D721Med (cell line): ENCODE results near the gene EMC10.

Experiments
- DNase-seq: peaks from one replicate; pipeline ENCODE4 v3.0.0; 2011; ENCODE audit warnings: low spot score; ENCODE audit not compliant: insufficient read length
- FAIRE-seq: peaks from 2 replicates; lab custom pipeline; 2011; peaks lifted over from hg19 to GRCh38; lab: Jason Lieb, UNC
- TF ChIP-seq, protein P1 (sequence below): IDR thresholded peaks from 2 replicates; pipeline ENCODE4 v1.5.1; 2012; ENCODE audit warnings: mild to moderate bottlenecking, control low read depth; ENCODE audit not compliant: insufficient read depth; ENCODE audit errors: missing control alignments

Gene EMC10

DNA sequence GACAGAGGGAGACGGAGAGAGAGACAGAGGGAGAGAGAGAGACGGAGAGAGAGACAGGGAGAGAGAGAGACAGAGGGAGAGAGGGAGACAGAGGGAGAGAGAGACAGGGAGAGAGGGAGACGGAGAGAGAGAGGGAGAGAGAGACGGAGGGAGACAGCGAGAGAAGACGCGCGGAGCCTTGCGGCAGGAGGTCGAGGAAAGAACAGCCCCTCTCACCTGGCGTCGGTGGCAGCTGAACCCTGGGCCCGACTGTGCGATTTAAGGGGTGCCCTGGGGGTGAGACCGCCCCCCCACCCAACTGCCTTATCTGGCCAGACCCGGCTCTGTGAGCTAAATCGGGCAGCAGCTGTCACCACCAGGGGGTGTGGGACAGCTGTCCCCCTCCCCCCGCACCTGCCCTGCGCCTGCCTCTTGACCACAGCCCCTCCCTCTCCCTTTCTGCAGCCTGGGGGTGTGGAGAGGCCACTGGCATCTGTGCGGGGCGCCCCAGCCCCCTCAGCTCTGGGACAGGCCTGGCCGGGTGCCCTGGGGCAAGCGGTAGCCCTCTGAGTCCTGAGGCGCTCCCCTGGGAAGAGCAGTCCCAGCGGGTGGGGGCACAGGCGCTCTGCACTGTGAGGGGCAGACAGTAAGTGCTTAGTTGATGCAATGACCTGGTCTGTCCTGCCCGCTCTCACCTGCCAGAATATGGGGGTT is 23.9 kb downstream of the EMC10 start:
- FAIRE-seq (no peak), DNase-seq (no peak)
- TF ChIP-seq, protein P1, sequence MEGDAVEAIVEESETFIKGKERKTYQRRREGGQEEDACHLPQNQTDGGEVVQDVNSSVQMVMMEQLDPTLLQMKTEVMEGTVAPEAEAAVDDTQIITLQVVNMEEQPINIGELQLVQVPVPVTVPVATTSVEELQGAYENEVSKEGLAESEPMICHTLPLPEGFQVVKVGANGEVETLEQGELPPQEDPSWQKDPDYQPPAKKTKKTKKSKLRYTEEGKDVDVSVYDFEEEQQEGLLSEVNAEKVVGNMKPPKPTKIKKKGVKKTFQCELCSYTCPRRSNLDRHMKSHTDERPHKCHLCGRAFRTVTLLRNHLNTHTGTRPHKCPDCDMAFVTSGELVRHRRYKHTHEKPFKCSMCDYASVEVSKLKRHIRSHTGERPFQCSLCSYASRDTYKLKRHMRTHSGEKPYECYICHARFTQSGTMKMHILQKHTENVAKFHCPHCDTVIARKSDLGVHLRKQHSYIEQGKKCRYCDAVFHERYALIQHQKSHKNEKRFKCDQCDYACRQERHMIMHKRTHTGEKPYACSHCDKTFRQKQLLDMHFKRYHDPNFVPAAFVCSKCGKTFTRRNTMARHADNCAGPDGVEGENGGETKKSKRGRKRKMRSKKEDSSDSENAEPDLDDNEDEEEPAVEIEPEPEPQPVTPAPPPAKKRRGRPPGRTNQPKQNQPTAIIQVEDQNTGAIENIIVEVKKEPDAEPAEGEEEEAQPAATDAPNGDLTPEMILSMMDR, result no peak

DNA sequence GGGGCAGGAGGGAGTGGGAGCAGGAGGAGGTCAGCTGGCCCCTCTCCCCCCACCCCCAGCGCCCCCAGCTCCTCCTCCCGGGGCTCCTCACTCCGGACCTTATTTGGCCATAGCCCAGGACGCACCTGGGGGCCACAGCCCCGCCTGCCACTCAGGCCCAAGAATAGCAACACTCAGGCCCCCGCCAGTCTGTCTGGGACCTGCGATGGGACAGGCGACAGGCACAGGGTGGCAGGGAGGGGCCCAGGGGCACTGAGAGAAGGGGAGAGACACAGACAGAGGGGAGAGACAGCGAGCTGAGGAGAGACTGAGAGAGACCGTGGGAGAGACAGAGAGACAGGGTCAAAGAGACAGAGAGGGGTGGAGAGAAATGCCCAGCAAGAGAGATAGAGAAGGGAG is 24.4 kb downstream of the EMC10 start:
- FAIRE-seq (no peak), DNase-seq (no peak)
- TF ChIP-seq, protein P1, result no peak

DNA sequence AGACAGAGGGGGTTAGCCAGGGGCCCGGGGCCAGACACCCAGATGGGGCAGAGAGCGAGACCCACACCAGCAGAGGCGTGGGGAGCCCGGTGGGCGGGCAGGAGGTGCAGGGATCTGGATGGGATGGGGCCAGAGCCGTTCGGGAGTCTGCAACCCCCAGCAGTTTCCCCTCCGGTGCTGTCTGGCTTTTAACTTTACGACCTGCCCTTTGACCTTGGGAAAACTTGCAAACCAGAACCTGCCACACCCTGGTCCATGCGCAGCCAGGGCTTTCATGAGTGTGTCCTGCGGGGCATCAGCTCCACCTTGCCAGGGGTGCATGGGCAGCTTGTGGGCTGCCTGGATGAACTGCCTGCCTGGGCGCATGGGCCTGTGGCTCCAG is 24.9 kb downstream of the EMC10 start:
- TF ChIP-seq, protein P1, result no peak
- no peak for FAIRE-seq
- DNase-seq, result no peak

DNA sequence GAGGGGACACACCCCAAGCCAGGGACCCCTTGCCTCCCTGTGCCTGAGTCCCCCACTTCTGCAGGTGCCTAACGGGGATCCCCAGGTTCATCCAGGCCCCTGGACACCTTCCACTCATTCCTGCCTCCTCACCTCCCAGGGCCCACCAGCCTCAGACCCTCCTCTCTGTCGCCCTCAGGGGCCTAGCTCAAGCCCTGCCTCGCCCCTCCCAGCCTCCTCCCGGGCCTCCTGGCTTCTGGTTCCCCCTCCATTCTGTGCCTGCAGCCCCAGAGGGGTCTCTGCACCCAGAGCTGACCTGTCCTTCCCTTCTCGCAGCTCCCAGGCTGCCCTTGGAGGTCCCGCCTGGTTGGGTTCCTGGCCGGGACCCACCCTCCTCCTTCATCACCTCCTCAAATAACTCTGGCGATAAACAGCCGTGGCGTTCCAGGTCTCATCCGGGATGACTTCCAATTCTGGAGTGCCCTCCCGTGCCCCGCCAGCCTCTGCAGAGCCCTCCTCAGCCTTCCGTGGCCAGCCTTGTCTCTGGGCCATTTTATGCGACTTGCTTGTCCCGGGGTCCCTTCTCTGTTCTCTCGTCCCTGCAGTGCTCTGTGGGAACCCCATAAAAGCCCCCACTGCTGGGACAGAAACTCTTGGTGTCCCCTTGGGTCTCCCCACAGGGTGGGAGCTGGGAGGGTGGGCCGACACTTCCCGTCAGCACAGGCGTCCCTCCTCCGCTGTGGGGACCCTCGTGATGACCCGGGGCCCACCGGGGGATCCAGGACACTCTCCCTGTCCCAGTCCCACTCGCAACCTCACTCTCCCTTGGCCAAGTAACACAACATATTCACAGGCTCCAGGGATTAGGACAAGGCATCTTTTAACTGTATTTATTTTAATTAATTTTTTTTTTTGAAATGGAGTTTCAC is 25.5 kb downstream of the EMC10 start:
- FAIRE-seq (no peak), DNase-seq (no peak)
- TF ChIP-seq, protein P1, result no peak

DNA sequence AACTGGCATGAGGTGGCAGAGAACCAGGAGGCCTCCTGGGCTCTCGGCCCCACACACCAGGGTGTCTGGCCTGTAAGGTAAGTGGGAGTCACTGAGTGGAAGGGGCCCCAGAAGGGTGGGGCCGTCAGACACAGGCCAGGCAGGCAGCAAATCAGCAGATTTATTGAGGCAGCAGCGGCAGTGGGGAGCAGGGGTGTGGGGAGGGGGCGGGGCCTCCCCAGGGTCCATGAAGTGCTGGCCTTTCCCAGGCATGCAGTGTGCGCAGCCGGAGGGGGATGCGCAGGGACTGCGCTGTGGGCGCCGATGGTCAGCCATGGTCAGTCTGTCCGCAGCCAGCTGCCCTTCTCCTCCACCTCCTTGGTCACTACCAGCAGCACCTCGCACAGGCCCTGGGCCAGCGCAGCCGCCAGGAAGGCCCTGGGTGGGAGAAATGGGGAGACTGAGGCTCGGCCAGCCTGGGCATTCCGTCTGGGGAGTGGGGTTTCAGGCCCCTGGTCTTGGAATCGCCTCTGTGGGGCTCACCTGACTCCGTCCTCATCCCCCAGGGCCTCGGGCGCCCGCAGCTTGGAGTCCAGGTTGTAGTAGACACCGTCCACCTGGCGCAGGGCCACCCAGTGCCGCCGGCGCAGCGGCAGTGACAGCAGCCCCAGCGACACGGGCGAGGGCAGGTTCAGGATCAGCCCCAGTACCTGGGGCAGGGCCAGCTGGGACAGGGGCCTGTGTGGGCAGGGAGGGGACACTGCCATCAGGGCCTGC is 29.7 kb downstream of the EMC10 start:
- DNase-seq (no peak), FAIRE-seq (no peak)
- TF ChIP-seq, protein P1, result no peak

DNA sequence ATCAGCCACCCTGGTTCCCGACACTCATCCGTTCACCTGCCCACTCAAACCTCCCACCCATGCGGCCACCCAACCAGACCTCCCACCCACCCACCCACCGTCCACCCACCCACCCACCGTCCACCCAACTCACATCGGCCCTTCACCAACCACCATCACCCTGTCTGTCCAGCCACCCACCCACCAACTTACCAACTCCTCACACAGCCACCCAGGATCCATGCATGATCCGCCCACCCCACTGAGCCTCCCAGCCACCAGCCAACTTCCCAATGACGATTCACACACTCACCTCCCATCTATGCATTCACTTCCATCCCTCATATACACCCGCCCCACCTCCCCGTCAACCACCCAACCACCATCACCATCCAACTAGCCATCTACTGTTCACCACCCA is 30.4 kb downstream of the EMC10 start:
- no peak for FAIRE-seq
- no peak for DNase-seq
- TF ChIP-seq, protein P1, result no peak
